HG03280 (cell line): ENCODE results near the gene UNC119B.
"Not testable (repeated sequence)": the region's sequence is repeated elsewhere in the genome, so short reads cannot be mapped to it uniquely, and the experiment has no call there.

Source experiments
- ATAC-seq: cut with Tn5 transposase; IDR thresholded peaks from one replicate; pipeline ENCODE4 v1.9.1; 2021; ENCODE audit warnings: mild to moderate bottlenecking, moderate library complexity; ENCODE audit not compliant: unreplicated experiment

UNC119B gene

GRCh38 chr12:120710031-120710804 is at the start of gene UNC119B:
UNC119B (plus strand) TSS chr12:120710458; CDS start chr12:120710475, 17 bp downstream.
- peak; percentile 75 for ATAC-seq

GRCh38 chr12:120661432-120661831 is 48.8 kb upstream of the UNC119B start:
- ATAC-seq = no peak

- peak; percentile 58 for ATAC-seq
Observed at GRCh38 chr12:120662879-120663278, 47.4 kb upstream of the UNC119B start.

GRCh38 chr12:120663741-120664140 is 46.5 kb upstream of the UNC119B start:
- no peak for ATAC-seq

GRCh38 chr12:120666571-120667390 is 43.5 kb upstream of the UNC119B start:
- no peak for ATAC-seq

GRCh38 chr12:120668091-120668867 is 42.0 kb upstream of the UNC119B start:
- ATAC-seq = no peak

GRCh38 chr12:120668868-120669840 is 41.1 kb upstream of the UNC119B start:
- ATAC-seq = no peak

- ATAC-seq = not testable (repeated sequence)
Observed at GRCh38 chr12:120670237-120670636, 40.0 kb upstream of the UNC119B start.

GRCh38 chr12:120670667-120671066 is 39.6 kb upstream of the UNC119B start:
- ATAC-seq = no peak

GRCh38 chr12:120674097-120674636 is 36.1 kb upstream of the UNC119B start:
- no peak for ATAC-seq

- ATAC-seq = peak; percentile 60
Observed at GRCh38 chr12:120677765-120678473, 32.3 kb upstream of the UNC119B start.

GRCh38 chr12:120678572-120678971 is 31.7 kb upstream of the UNC119B start:
- no peak for ATAC-seq

- ATAC-seq = no peak
Observed at GRCh38 chr12:120680165-120680738, 30.0 kb upstream of the UNC119B start.

GRCh38 chr12:120684523-120684932 is 25.7 kb upstream of the UNC119B start:
- no peak for ATAC-seq

GRCh38 chr12:120685522-120685921 is 24.7 kb upstream of the UNC119B start:
- ATAC-seq = no peak

- peak; percentile 72 for ATAC-seq
Observed at GRCh38 chr12:120686151-120686689, 24.0 kb upstream of the UNC119B start.

GRCh38 chr12:120686690-120687577 is 23.3 kb upstream of the UNC119B start, which contains the start of gene MLEC:
MLEC (plus strand) TSS chr12:120687149; CDS start chr12:120687297, 148 bp downstream.
- ATAC-seq = peak; percentile 67
